ENCODE measurements around the gene QRICH2. TPM values are rescaled to one million over a fixed set of nuclear protein-coding genes. Genes with fewer than 3 reads are reported as not detected.
"Not testable (repeated sequence)": the region's sequence is repeated elsewhere in the genome, so short reads cannot be mapped to it uniquely, and the experiment has no call there.

The QRICH2 gene
- total RNA-seq, 1 donor from 2014 or later = 10.6 TPM

DNA sequence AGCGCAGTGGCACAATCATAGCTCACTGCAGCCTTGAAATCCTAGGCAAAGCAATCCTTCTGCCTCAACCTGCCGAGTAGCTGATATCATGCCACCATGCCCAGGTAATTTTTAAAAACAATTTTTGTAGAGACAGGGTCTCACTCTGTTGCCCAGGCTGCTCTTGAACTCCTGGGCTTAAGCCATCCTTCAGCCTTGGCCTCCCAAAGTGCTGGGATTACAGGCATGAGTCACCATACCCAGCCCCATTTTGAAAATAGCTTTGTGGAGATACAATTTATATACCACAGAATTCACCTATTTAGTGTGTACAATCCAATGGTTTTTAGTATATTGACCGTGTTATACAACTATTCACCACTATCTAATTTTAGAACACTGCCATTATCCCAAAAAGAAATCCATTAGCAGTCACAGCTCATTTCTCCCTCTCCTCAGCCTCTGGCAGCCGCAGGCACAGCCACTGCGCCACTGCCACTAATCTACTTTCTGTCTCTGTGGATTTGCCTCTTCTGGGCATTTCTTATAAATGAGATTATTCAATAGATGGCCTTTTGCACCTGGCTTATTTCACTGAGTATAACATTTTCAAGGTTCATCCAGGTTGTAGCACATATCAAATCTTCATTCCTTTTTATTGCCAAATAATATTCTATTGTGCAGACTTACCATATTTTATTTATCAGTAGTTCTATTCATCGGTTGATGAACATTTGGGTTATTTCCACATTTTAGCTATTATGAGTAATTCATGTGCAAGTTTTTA lies 74.3 kb downstream of the QRICH2 start:
- intact Hi-C loops (cut with DNase I) = no loop called here
- no peak overlapping the region for H3K27ac ChIP-seq

DNA sequence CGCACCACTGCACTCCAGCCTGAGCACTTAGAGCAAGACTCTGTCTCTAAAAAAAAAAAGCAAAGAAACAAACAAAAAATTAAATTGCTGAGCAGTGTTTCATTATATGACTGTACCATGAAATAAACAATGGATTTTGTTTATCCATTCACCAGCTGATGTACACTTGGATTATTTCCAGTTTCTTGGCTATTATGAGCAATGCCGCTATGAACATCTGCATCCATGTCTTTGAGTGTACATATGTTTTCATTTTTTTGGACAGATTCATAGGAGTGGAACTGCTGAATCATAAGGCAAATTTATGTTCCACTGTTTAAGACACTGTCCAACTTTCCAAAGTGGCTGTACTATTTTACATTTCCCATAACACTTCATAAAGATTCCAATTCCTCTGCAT lies 75.7 kb downstream of the QRICH2 start:
- intact Hi-C loops (cut with DNase I) = no loop called here
- no peaks in the 10 kb centered on the region for H3K9me3 ChIP-seq
- no peak overlapping the region for H3K4me3 ChIP-seq
- H3K27ac ChIP-seq = no peak overlapping the region
- no peaks in the 10 kb centered on the region for H3K27me3 ChIP-seq
- no peaks in the 10 kb centered on the region for H3K4me1 ChIP-seq
- no peak for DNase-seq (ENCODE audit: low spot score in 2 of 2)
- no peaks in the 10 kb centered on the region for H3K36me3 ChIP-seq
- TF ChIP-seq, protein P1, sequence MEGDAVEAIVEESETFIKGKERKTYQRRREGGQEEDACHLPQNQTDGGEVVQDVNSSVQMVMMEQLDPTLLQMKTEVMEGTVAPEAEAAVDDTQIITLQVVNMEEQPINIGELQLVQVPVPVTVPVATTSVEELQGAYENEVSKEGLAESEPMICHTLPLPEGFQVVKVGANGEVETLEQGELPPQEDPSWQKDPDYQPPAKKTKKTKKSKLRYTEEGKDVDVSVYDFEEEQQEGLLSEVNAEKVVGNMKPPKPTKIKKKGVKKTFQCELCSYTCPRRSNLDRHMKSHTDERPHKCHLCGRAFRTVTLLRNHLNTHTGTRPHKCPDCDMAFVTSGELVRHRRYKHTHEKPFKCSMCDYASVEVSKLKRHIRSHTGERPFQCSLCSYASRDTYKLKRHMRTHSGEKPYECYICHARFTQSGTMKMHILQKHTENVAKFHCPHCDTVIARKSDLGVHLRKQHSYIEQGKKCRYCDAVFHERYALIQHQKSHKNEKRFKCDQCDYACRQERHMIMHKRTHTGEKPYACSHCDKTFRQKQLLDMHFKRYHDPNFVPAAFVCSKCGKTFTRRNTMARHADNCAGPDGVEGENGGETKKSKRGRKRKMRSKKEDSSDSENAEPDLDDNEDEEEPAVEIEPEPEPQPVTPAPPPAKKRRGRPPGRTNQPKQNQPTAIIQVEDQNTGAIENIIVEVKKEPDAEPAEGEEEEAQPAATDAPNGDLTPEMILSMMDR (IDR thresholded peaks at IDR 0.05) = no peak

More for the DNA sequence above, 74.3 kb downstream of the QRICH2 start:
- H3K4me1 ChIP-seq = no peaks in the 10 kb centered on the region
- H3K36me3 ChIP-seq = no peaks in the 10 kb centered on the region
- TF ChIP-seq, protein P1 (IDR thresholded peaks at IDR 0.05) = no peak
- no peak overlapping the region for H3K4me3 ChIP-seq
- H3K9me3 ChIP-seq = no peaks in the 10 kb centered on the region
- no peak for DNase-seq (ENCODE audit: low spot score in 2 of 2)
- no peaks in the 10 kb centered on the region for H3K27me3 ChIP-seq

DNA sequence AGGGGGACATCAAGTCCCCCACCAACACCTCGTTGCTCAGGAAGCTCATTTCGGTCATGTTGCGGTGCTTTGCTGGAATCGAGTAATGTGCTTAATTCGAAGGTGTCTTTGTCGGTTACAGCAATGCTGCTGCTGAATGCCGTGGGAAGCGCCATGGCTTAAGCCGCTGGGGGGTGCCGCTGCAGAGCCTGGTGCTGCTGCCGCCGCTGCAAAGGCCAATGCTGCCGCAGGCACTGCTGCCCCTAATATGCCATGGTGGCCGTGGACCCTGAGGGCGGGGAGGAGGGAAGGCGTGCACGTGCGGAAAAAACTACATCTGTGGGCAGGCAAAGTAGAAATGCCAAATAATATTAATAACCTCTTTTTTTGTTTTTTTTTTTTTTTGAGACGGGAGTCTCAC lies 81.3 kb downstream of the QRICH2 start:
- intact Hi-C loops (cut with DNase I); H3K4me3 ChIP-seq; H3K9me3 ChIP-seq; H3K4me1 ChIP-seq; H3K36me3 ChIP-seq; H3K27me3 ChIP-seq; DNase-seq (ENCODE audit: low spot score in 2 of 2); H3K27ac ChIP-seq: not testable (repeated sequence)

DNA sequence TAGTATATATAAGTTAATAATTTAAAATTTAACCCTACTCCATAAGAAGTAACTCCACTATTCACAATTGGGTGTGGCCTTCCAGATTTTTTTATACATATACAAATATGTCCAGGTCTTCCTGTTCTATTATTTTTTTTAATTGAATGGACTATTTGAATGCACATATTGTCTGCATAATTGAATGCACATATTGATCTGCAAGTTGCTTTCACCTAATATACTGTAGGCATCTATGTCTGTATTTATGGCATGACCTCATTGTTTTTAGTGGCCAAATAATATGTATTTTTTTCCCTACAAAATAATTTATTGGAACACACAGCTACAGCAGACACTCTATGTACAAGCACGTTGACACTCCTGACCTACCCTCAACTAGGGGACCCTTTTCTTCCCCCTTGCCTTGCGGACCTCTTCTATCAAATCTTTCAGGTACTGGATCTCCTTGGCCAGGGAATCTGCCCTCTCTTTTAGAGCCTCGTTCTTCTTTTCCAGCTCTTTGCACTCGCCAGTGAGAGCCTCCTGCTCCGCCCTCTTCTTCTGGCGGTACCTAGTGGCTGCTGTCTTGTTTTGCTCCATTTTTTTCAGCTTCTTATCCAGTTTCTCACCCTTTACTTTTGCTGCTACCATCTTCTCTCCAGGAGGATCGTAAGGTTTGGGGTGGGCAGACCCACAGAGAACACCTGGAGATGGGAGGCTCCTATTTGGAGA lies 82.5 kb downstream of the QRICH2 start:
- H3K9me3 ChIP-seq; H3K27ac ChIP-seq; H3K4me1 ChIP-seq; H3K27me3 ChIP-seq; intact Hi-C loops (cut with DNase I); H3K36me3 ChIP-seq; H3K4me3 ChIP-seq; DNase-seq (ENCODE audit: low spot score in 2 of 2): not testable (repeated sequence)

Other genes starting within 250 kb of the QRICH2 start
- gene SRP68, start 235.8 kb downstream of the QRICH2 start, total RNA-seq = 15.6 TPM
- gene GALR2, start 233.5 kb downstream of the QRICH2 start, total RNA-seq = 2.3 TPM
- gene ZACN, start 229.1 kb downstream of the QRICH2 start, total RNA-seq = not detected
- 123 TPM for gene EXOC7, start 204.5 kb downstream of the QRICH2 start, total RNA-seq
- gene FOXJ1, start 167.0 kb downstream of the QRICH2 start, total RNA-seq = not detected
- 2.4 TPM for gene RNF157, start 67.8 kb downstream of the QRICH2 start, total RNA-seq
- 15.9 TPM for gene UBALD2, start 42.9 kb downstream of the QRICH2 start, total RNA-seq
- gene PRPSAP1, start 45.6 kb upstream of the QRICH2 start, total RNA-seq = 16.1 TPM
- gene SPHK1, start 76.3 kb upstream of the QRICH2 start, total RNA-seq = 120 TPM
- gene UBE2O, start 144.9 kb upstream of the QRICH2 start, total RNA-seq = 19.6 TPM
- gene AANAT, start 159.3 kb upstream of the QRICH2 start, total RNA-seq = not detected
- gene RHBDF2, start 193.1 kb upstream of the QRICH2 start, total RNA-seq = 12.7 TPM
- 60.7 TPM for gene CYGB, start 229.4 kb upstream of the QRICH2 start, total RNA-seq
- gene PRCD, start 231.8 kb upstream of the QRICH2 start, total RNA-seq = 0.43 TPM